Suprapubic skin (tissue), 4 donors: ENCODE data around the gene RABL2B. TPM values are rescaled to one million over a fixed set of nuclear protein-coding genes. Genes with fewer than 3 reads are reported as not detected.

Experiments used
- DNase-seq, 2 donors: peaks; one replicate each; pipeline ENCODE4 v3.0.0-alpha.2; 2019; ENCODE audit warnings: low spot score in 2 of 2
- H3K27ac ChIP-seq: fragments of 200-600 bp; sonication (generic); one replicate; pipeline ENCODE4 v1.5.1; 2019
- H3K27me3 ChIP-seq: fragments of 200-600 bp; sonication (generic); one replicate; pipeline ENCODE4 v1.5.1; 2019
- H3K36me3 ChIP-seq: fragments of 200-600 bp; sonication (generic); one replicate; pipeline ENCODE4 v1.5.1; 2019
- H3K4me1 ChIP-seq: fragments of 200-600 bp; sonication (generic); one replicate; pipeline ENCODE4 v1.5.1; 2019
- H3K4me3 ChIP-seq: fragments of 200-600 bp; sonication (generic); one replicate; pipeline ENCODE4 v1.5.1; 2019; ENCODE audit warnings: mild to moderate bottlenecking
- H3K9me3 ChIP-seq: fragments of 200-600 bp; sonication (generic); one replicate; pipeline ENCODE4 v1.5.1; 2019
- EP300 ChIP-seq: sonication (generic); formaldehyde crosslinking; IDR thresholded peaks from one replicate; pipeline ENCODE4 v1.6.1; 2017; ENCODE audit warnings: antibody characterized with exemption
- POLR2A ChIP-seq, 2 donors: fragments of 450-650 bp; IDR thresholded peaks; one replicate each; pipeline ENCODE4 v1.6.1; 2017; ENCODE audit warnings: antibody characterized with exemption in 2 of 2, mild to moderate bottlenecking in 2 of 2, moderate library complexity in 2 of 2
- POLR2AphosphoS5 ChIP-seq, 3 donors: sonication (generic); formaldehyde crosslinking; IDR thresholded peaks; one replicate each; pipeline ENCODE4 v1.6.1; 2017; ENCODE audit warnings: antibody characterized with exemption in 3 of 3
- WGBS: methylation state at CpG from one replicate; pipeline ENCODE4 v1.1.5; 2018; 5-methylcytosine and 5-hydroxymethylcytosine counted together
- total RNA-seq, 4 donors: library from RNA; depleted of rRNA; stranded (reverse); fragments of >200 nt; gene quantifications; one replicate each; pipeline ENCODE4 v1.1.0, GENCODE V29; 2016
- TF ChIP-seq, protein P1 (sequence below), 2 donors: fragments of 200-600 bp in 1 of 2; fragments of 450-650 bp in 1 of 2; sonication (generic) in 1 of 2; IDR thresholded peaks; one replicate each; pipeline ENCODE4 v1.5.1; 2016 to 2019; ENCODE audit warnings: antibody characterized with exemption in 2 of 2, mild to moderate bottlenecking in 1 of 2, moderate library complexity in 1 of 2

The RABL2B gene
- total RNA-seq, 4 donors from 2014 or later: 16.6 to 28.4 (median 24.8) TPM

DNA sequence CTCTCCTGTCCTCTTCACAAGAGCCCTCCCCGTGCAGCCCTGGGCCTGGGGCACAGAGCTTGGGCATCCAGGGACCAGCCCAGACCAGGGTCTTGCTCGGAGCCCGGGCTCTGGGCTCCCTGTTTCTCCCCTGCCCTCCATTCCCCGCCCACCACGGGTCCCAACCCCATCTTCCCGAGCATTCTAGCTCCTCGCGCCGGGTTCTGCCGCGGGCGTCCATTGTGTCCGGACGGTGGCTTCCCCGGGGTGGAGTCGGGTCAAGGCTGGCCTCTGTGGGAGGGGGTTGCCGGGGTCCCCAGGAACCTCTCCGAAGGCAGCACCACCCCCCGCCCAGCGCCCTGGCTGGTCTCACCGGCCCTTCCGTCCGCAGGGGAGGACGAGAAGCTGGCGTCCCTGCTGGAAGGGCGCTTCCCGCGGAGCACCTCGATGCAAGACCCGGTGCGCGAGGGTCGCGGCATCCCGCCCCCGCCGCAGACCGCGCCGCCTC lies 63.6 kb downstream of the RABL2B start:
- Histone ChIP-seq H3K27me3 (peaks cover 24% of the 10 kb centered on the region), H3K27ac (no peak overlapping the region), H3K36me3 (no peaks in the 10 kb centered on the region), H3K4me1 (peaks cover 14% of the 10 kb centered on the region), H3K9me3 (no peaks in the 10 kb centered on the region), H3K4me3 (peak overlapping the region; percentile 44)
- 62% methylated on average over 27 of the region's 40 CpGs for WGBS
- no peak for DNase-seq
- TF ChIP-seq POLR2AphosphoS5 (IDR thresholded peaks at IDR 0.05) (no peak), POLR2A (IDR thresholded peaks at IDR 0.05) (no peak), EP300 (no peak)
- TF ChIP-seq, protein P1, sequence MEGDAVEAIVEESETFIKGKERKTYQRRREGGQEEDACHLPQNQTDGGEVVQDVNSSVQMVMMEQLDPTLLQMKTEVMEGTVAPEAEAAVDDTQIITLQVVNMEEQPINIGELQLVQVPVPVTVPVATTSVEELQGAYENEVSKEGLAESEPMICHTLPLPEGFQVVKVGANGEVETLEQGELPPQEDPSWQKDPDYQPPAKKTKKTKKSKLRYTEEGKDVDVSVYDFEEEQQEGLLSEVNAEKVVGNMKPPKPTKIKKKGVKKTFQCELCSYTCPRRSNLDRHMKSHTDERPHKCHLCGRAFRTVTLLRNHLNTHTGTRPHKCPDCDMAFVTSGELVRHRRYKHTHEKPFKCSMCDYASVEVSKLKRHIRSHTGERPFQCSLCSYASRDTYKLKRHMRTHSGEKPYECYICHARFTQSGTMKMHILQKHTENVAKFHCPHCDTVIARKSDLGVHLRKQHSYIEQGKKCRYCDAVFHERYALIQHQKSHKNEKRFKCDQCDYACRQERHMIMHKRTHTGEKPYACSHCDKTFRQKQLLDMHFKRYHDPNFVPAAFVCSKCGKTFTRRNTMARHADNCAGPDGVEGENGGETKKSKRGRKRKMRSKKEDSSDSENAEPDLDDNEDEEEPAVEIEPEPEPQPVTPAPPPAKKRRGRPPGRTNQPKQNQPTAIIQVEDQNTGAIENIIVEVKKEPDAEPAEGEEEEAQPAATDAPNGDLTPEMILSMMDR (IDR thresholded peaks at IDR 0.05): no peak

DNA sequence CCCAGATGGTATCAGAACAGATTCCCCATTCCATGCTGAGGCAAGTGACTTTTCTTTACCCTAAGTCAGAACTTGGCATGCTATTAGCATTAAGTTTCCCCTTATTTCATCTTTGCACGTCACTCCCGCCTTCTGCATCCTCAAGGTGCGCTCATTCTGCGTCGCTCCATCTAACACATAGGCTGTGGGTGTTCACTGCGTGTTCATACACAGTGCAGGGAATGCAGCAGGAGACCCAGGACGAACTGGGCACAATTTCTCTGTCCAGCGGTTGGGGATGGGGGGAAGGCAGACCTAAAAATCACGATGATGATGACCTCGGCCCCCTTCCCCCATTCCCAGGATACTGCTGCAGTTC lies 65.1 kb downstream of the RABL2B start:
- H3K27ac ChIP-seq: no peak overlapping the region
- 96% methylated on average over 10 of the region's 10 CpGs for WGBS
- H3K4me3 ChIP-seq: no peak overlapping the region
- no peaks in the 10 kb centered on the region for H3K9me3 ChIP-seq
- TF ChIP-seq POLR2AphosphoS5 (IDR thresholded peaks at IDR 0.05) (no peak), POLR2A (IDR thresholded peaks at IDR 0.05) (no peak), EP300 (no peak)
- TF ChIP-seq, protein P1 (IDR thresholded peaks at IDR 0.05): no peak
- H3K36me3 ChIP-seq: no peaks in the 10 kb centered on the region
- peaks cover 19% of the 10 kb centered on the region for H3K4me1 ChIP-seq
- H3K27me3 ChIP-seq: peaks cover 24% of the 10 kb centered on the region
- no peak for DNase-seq

DNA sequence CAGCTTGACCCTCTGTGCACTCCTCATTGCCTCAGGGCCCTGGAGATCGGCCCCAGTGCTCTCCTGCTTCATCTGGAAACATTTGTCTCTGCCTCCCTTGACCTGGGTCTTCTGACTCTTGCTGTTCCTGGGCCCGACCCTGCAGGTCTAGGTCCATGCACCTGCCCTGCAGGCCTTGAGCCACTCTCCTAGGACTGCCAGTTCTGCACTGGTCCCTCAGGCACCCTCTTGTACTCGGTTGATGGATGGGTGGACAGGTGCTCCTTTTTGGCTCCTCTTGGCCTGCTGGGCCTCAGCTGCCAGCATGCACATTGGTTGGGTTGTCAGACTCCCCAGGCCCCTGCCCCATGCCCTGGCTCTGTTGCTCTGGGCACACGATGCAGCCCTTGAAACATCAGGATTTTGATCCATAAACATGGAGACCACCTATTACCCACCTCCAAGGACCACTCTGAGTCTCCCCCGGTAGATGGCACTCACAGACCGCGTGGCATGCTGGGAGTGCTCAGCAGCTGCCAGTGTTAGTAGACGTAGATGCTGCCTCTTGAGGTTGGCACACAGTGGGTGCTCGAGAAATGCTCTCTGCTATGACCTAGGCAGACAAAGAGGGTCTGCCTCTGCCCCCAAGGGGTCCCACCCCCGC lies 65.6 kb downstream of the RABL2B start:
- DNase-seq: no peak
- no peak overlapping the region for H3K4me3 ChIP-seq
- peaks cover 24% of the 10 kb centered on the region for H3K27me3 ChIP-seq
- no peak overlapping the region for H3K27ac ChIP-seq
- TF ChIP-seq EP300: no peak
- TF ChIP-seq, protein P1 (IDR thresholded peaks at IDR 0.05): no peak
- no peak for TF ChIP-seq POLR2AphosphoS5 (IDR thresholded peaks at IDR 0.05)
- TF ChIP-seq POLR2A (IDR thresholded peaks at IDR 0.05): no peak
- no peaks in the 10 kb centered on the region for H3K36me3 ChIP-seq
- H3K9me3 ChIP-seq: no peaks in the 10 kb centered on the region
- peaks cover 21% of the 10 kb centered on the region for H3K4me1 ChIP-seq
- 89% methylated on average over 8 of the region's 10 CpGs for WGBS

Other genes with a start within 250 kb of the RABL2B start
- under 1 TPM in 1 of 4 donors, not detected in 3; 0.26 TPM for gene KLHDC7B, start 237.7 kb downstream of the RABL2B start, total RNA-seq
- gene SYCE3, start 220.7 kb downstream of the RABL2B start, total RNA-seq: not detected
- gene CPT1B, start 205.2 kb downstream of the RABL2B start, total RNA-seq: 10 to 100 TPM; 12.7 to 46.6 (median 19.2) TPM
- gene CHKB, start 200.8 kb downstream of the RABL2B start, total RNA-seq: 10 to 100 TPM; 43.0 to 86.5 (median 73.0) TPM
- 1 to 10 TPM; 2.6 to 4.4 (median 3.7) TPM for gene MAPK8IP2, start 182.8 kb downstream of the RABL2B start, total RNA-seq
- 10 to 100 TPM; 37.0 to 51.3 (median 42.2) TPM for gene ARSA, start 155.5 kb downstream of the RABL2B start, total RNA-seq
- gene SHANK3, start 110.8 kb downstream of the RABL2B start, total RNA-seq: 10 to 100 TPM in 2 of 4 donors, 1 to 10 TPM in 2; 2.9 to 15.9 (median 9.5) TPM
- gene ACR, start 45.4 kb downstream of the RABL2B start, total RNA-seq: not detected